ENCODE results near the gene LMX1B.

- no peak for TF ChIP-seq POLR2AphosphoS5 (IDR thresholded peaks at IDR 0.05; ENCODE audit: low read depth)
- TF ChIP-seq CTCF (IDR thresholded peaks at IDR 0.05; ENCODE audit: insufficient read depth, low read length), result no peak
- TF ChIP-seq REST (IDR thresholded peaks at IDR 0.05; ENCODE audit: insufficient replicate concordance, low read depth), result no peak
- no peak for TF ChIP-seq GABPA (IDR thresholded peaks at IDR 0.05; ENCODE audit: low read depth)
- TF ChIP-seq SPI1 (IDR thresholded peaks at IDR 0.05; ENCODE audit: borderline replicate concordance, low read depth), result no peak
Measured at GRCh38 chr9:126628969-126629674, 15.4 kb downstream of the LMX1B start.
